COLO829 (cell line): ENCODE results near the gene ARHGEF26.

Experiments used
- DNase-seq: peaks from one replicate; pipeline ENCODE4 v3.0.0; 2012; ENCODE audit warnings: low spot score

The ARHGEF26 gene

GRCh38 chr3:154119951-154120350 lies 1.2 kb upstream of the ARHGEF26 start:
- DNase-seq, result no peak

GRCh38 chr3:154121701-154122551 lies 736 bp downstream of the ARHGEF26 start:
- peak; percentile 43 for DNase-seq

GRCh38 chr3:154122552-154122911 lies 1.3 kb downstream of the ARHGEF26 start:
- no peak for DNase-seq

GRCh38 chr3:154122912-154123559 lies 1.8 kb downstream of the ARHGEF26 start:
- DNase-seq, result no peak

- DNase-seq, result no peak
Measured at GRCh38 chr3:154123906-154124305, 2.7 kb downstream of the ARHGEF26 start.

- DNase-seq, result no peak
Measured at GRCh38 chr3:154125378-154126030, 4.3 kb downstream of the ARHGEF26 start.

GRCh38 chr3:154126651-154127050 lies 5.5 kb downstream of the ARHGEF26 start:
- DNase-seq, result no peak

GRCh38 chr3:154129625-154130024 lies 8.4 kb downstream of the ARHGEF26 start:
- DNase-seq, result no peak

- DNase-seq, result no peak
Measured at GRCh38 chr3:154130540-154130939, 9.3 kb downstream of the ARHGEF26 start.

- DNase-seq, result no peak
Measured at GRCh38 chr3:154131830-154132229, 10.6 kb downstream of the ARHGEF26 start.

GRCh38 chr3:154132777-154133375 lies 11.7 kb downstream of the ARHGEF26 start:
- DNase-seq, result no peak

- no peak for DNase-seq
Measured at GRCh38 chr3:154135511-154136173, 14.5 kb downstream of the ARHGEF26 start.

GRCh38 chr3:154137036-154137435 lies 15.8 kb downstream of the ARHGEF26 start:
- no peak for DNase-seq

- DNase-seq, result no peak
Measured at GRCh38 chr3:154139996-154140436, 18.8 kb downstream of the ARHGEF26 start.

GRCh38 chr3:154142608-154143007 lies 21.4 kb downstream of the ARHGEF26 start:
- no peak for DNase-seq

GRCh38 chr3:154143873-154144272 lies 22.7 kb downstream of the ARHGEF26 start:
- DNase-seq, result no peak

- DNase-seq, result no peak
Measured at GRCh38 chr3:154144825-154145465, 23.8 kb downstream of the ARHGEF26 start.

- no peak for DNase-seq
Measured at GRCh38 chr3:154148541-154148940, 27.4 kb downstream of the ARHGEF26 start.

GRCh38 chr3:154149286-154149685 lies 28.1 kb downstream of the ARHGEF26 start:
- DNase-seq, result no peak

- DNase-seq, result no peak
Measured at GRCh38 chr3:154151969-154152368, 30.8 kb downstream of the ARHGEF26 start.

- no peak for DNase-seq
Measured at GRCh38 chr3:154152741-154153140, 31.6 kb downstream of the ARHGEF26 start.
